Liver (tissue), 9 donors: ENCODE data around the gene OBP2B. TPM values are rescaled to one million over a fixed set of nuclear protein-coding genes. Genes with fewer than 3 reads are reported as not detected.

Experiments used
- DNase-seq: peaks from one replicate; pipeline ENCODE4 v3.0.0-alpha.2; 2017; ENCODE audit warnings: low spot score
- H3K27ac ChIP-seq, 2 donors: one replicate each; pipeline ENCODE4 v1.7.0; 2013; ENCODE audit warnings: inconsistent platforms in 2 of 2, low read length in 2 of 2, control low read depth in 1 of 2, low read depth in 1 of 2, mild to moderate bottlenecking in 1 of 2
- H3K27me3 ChIP-seq, 4 donors: one replicate each; pipeline versions ENCODE4 v1.6.1 to v1.7.0; 2013; ENCODE audit warnings: low read length in 3 of 4, inconsistent platforms in 1 of 4, mild to moderate bottlenecking in 1 of 4, moderate library complexity in 1 of 4; ENCODE audit not compliant: control insufficient read depth in 4 of 4, insufficient read depth in 4 of 4
- H3K36me3 ChIP-seq, 4 donors: one replicate each; pipeline versions ENCODE4 v1.6.1 to v1.7.0; 2013; ENCODE audit warnings: low read length in 3 of 4, mild to moderate bottlenecking in 3 of 4, low read depth in 1 of 4, moderate library complexity in 1 of 4; ENCODE audit not compliant: control insufficient read depth in 4 of 4, insufficient read depth in 3 of 4
- H3K4me1 ChIP-seq, 4 donors: one replicate each; pipeline versions ENCODE4 v1.6.1 to v1.7.0; 2013; ENCODE audit warnings: low read length in 3 of 4, mild to moderate bottlenecking in 3 of 4, moderate library complexity in 1 of 4; ENCODE audit not compliant: control insufficient read depth in 4 of 4, insufficient read depth in 4 of 4
- H3K4me3 ChIP-seq, 3 donors: one replicate each; pipeline versions ENCODE4 v1.6.1 to v1.7.0; 2013; ENCODE audit warnings: low read length in 3 of 3, control low read depth in 1 of 3, low read depth in 1 of 3, mild to moderate bottlenecking in 1 of 3
- H3K9ac ChIP-seq, 2 donors: one replicate each; pipeline ENCODE4 v1.7.0; 2013; ENCODE audit warnings: low read length in 2 of 2, mild to moderate bottlenecking in 2 of 2, moderate library complexity in 2 of 2, control low read depth in 1 of 2, low read depth in 1 of 2
- H3K9me3 ChIP-seq, 4 donors: one replicate each; pipeline versions ENCODE4 v1.6.1 to v1.7.0; 2013; ENCODE audit warnings: low read length in 3 of 4; ENCODE audit not compliant: control insufficient read depth in 4 of 4
- ATF3 ChIP-seq: IDR thresholded peaks from 2 replicates; pipeline ENCODE4 v1.6.1; 2016; ENCODE audit warnings: antibody characterized with exemption
- CTCF ChIP-seq: fragments of 150-350 bp; IDR thresholded peaks from 2 replicates; pipeline ENCODE4 v1.5.1; 2017; ENCODE audit warnings: improper control_type of control experiment, low read depth, low read length; ENCODE audit not compliant: missing input control
- FOXA1 ChIP-seq: IDR thresholded peaks from 2 replicates; pipeline ENCODE4 v1.6.1; 2016; ENCODE audit warnings: antibody characterized with exemption
- FOXA2 ChIP-seq: IDR thresholded peaks from 2 replicates; pipeline ENCODE4 v1.6.1; 2016; ENCODE audit warnings: antibody characterized with exemption
- GABPA ChIP-seq, 2 donors: IDR thresholded peaks in 1 of 2; conservative IDR thresholded peaks in 1 of 2; 2 replicates each; pipeline ENCODE4 v1.6.1; 2016; ENCODE audit warnings: antibody characterized with exemption in 2 of 2, mild to moderate bottlenecking in 1 of 2, moderate library complexity in 1 of 2
- HNF4G ChIP-seq: IDR thresholded peaks from 2 replicates; pipeline ENCODE4 v1.6.1; 2016; ENCODE audit warnings: antibody characterized with exemption
- SP1 ChIP-seq: IDR thresholded peaks from 2 replicates; pipeline ENCODE4 v1.6.1; 2018; ENCODE audit warnings: antibody characterized with exemption, mild to moderate bottlenecking
- TAF1 ChIP-seq: conservative IDR thresholded peaks from 2 replicates; pipeline ENCODE4 v1.6.1; 2016; ENCODE audit warnings: antibody characterized with exemption, mild to moderate bottlenecking
- YY1 ChIP-seq: IDR thresholded peaks from 2 replicates; pipeline ENCODE4 v1.6.1; 2016; ENCODE audit warnings: antibody characterized with exemption, mild to moderate bottlenecking
- WGBS: extraction: QIAGEN DNeasy Blood & Tissue Kit; methylation state at CpG from one replicate; pipeline ENCODE4 v1.1.7; 2013; 5-methylcytosine and 5-hydroxymethylcytosine counted together
- polyA plus RNA-seq, 2 donors: library from polyadenylated mRNA; stranded (reverse) in 1 of 2; unstranded in 1 of 2; fragments of 200-250 nt in 1 of 2; fragments of >200 nt in 1 of 2; fragmentation: Nextera tagmentation in 1 of 2; extraction: Ambion mirVana in 1 of 2; gene quantifications; one replicate each; pipeline versions ENCODE4 v1.2.1 to v1.2.3, GENCODE V29; 2013 to 2015
- total RNA-seq, 2 donors: library from RNA; depleted of rRNA; stranded (reverse); fragments of >200 nt; gene quantifications; one replicate each; pipeline ENCODE4 v1.2.3, GENCODE V29; 2014
- TF ChIP-seq, protein P1 (sequence below): IDR thresholded peaks from 2 replicates; pipeline ENCODE4 v1.6.1; 2016; ENCODE audit warnings: antibody characterized with exemption
- TF ChIP-seq, protein P2 (sequence below): IDR thresholded peaks from 2 replicates; pipeline ENCODE4 v1.6.1; 2016; ENCODE audit warnings: antibody characterized with exemption
- TF ChIP-seq, protein P3 (sequence below): IDR thresholded peaks from 2 replicates; pipeline ENCODE4 v1.6.1; 2016; ENCODE audit warnings: antibody characterized with exemption, mild to moderate bottlenecking
- donor health status: healthy.
- donor health status: healthy.
- donor health status: healthy.
- donor health status: healthy.
- donor health status: healthy.

The OBP2B gene
- total and polyA plus RNA-seq, 4 donors, result not detected

- H3K36me3 ChIP-seq, result no peaks in the 10 kb centered on the region
- 58% methylated on average over 3 of the region's 3 CpGs for WGBS
Measured at GRCh38 chr9:133181561-133181960, 27.5 kb downstream of the OBP2B start.

More at GRCh38 chr9:133181561-133181960, 27.5 kb downstream of the OBP2B start:
- Histone ChIP-seq H3K9me3 (no peaks in the 10 kb centered on the region), H3K9ac (no peak overlapping the region), H3K27me3 (no peaks in the 10 kb centered on the region), H3K4me1 (peaks cover 0 to 3% (median 0%) of the 10 kb centered on the region in 4 donors), H3K4me3 (no peak overlapping the region), H3K27ac (no peak overlapping the region)
- no peak for DNase-seq
- TF ChIP-seq YY1, result no peak
- TF ChIP-seq SP1, result no peak
- TF ChIP-seq, protein P1, sequence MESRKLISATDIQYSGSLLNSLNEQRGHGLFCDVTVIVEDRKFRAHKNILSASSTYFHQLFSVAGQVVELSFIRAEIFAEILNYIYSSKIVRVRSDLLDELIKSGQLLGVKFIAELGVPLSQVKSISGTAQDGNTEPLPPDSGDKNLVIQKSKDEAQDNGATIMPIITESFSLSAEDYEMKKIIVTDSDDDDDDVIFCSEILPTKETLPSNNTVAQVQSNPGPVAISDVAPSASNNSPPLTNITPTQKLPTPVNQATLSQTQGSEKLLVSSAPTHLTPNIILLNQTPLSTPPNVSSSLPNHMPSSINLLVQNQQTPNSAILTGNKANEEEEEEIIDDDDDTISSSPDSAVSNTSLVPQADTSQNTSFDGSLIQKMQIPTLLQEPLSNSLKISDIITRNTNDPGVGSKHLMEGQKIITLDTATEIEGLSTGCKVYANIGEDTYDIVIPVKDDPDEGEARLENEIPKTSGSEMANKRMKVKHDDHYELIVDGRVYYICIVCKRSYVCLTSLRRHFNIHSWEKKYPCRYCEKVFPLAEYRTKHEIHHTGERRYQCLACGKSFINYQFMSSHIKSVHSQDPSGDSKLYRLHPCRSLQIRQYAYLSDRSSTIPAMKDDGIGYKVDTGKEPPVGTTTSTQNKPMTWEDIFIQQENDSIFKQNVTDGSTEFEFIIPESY, result no peak
- no peak for TF ChIP-seq FOXA1
- TF ChIP-seq, protein P2, sequence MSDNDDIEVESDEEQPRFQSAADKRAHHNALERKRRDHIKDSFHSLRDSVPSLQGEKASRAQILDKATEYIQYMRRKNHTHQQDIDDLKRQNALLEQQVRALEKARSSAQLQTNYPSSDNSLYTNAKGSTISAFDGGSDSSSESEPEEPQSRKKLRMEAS, result no peak
- no peak for TF ChIP-seq HNF4G
- TF ChIP-seq CTCF, result no peak
- TF ChIP-seq FOXA2, result no peak
- TF ChIP-seq ATF3, result no peak
- no peak for TF ChIP-seq GABPA (IDR thresholded peaks at IDR 0.05 in 1 of 2, conservative IDR thresholded peaks at IDR 0.05 in 1 of 2)
- TF ChIP-seq, protein P3, sequence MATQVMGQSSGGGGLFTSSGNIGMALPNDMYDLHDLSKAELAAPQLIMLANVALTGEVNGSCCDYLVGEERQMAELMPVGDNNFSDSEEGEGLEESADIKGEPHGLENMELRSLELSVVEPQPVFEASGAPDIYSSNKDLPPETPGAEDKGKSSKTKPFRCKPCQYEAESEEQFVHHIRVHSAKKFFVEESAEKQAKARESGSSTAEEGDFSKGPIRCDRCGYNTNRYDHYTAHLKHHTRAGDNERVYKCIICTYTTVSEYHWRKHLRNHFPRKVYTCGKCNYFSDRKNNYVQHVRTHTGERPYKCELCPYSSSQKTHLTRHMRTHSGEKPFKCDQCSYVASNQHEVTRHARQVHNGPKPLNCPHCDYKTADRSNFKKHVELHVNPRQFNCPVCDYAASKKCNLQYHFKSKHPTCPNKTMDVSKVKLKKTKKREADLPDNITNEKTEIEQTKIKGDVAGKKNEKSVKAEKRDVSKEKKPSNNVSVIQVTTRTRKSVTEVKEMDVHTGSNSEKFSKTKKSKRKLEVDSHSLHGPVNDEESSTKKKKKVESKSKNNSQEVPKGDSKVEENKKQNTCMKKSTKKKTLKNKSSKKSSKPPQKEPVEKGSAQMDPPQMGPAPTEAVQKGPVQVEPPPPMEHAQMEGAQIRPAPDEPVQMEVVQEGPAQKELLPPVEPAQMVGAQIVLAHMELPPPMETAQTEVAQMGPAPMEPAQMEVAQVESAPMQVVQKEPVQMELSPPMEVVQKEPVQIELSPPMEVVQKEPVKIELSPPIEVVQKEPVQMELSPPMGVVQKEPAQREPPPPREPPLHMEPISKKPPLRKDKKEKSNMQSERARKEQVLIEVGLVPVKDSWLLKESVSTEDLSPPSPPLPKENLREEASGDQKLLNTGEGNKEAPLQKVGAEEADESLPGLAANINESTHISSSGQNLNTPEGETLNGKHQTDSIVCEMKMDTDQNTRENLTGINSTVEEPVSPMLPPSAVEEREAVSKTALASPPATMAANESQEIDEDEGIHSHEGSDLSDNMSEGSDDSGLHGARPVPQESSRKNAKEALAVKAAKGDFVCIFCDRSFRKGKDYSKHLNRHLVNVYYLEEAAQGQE, result no peak
- no peak for TF ChIP-seq TAF1
